HepG2 (cell line): ENCODE data around the gene OR5L2. TPM values are rescaled to one million over a fixed set of nuclear protein-coding genes. Genes with fewer than 3 reads are reported as not detected.

Source experiments
- ATAC-seq: fragments of 200-7000 bp; cut with Tn5 transposase; 3 replicates; pipeline ENCODE4 v1.9.1; 2020; ENCODE audit warnings: mild to moderate bottlenecking, moderate library complexity
- BruUV-seq: library from RNA; stranded (reverse); fragments of 400-500 nt; replicated peaks from 2 replicates; lab custom pipeline; 2021; lab: Mats Ljungman, UMichigan
- CTCF ChIA-PET: fragments of 300-600 bp; formaldehyde crosslinking; extraction: SDS; loops from one replicate; lab custom pipeline; 2021; ENCODE audit warnings: low total read pairs, inconsistent platforms, low intra/inter-chr PET ratio; lab: Yijun Ruan, JAX
- POLR2A ChIA-PET: fragments of 350-600 bp; sonication (Branson Sonifier 250); formaldehyde crosslinking; loops from one replicate; lab custom pipeline; 2020; ENCODE audit warnings: antibody characterized with exemption, inconsistent platforms; lab: Yijun Ruan, JAX
- DNase-seq: peaks from one replicate; pipeline ENCODE4 v3.0.0-alpha.2; 2015; ENCODE audit warnings: low spot score
- FAIRE-seq: peaks from 3 replicates; lab custom pipeline; 2011; peaks lifted over from hg19 to GRCh38; lab: Jason Lieb, UNC
- H2AFZ ChIP-seq: one replicate; pipeline ENCODE4 v1.6.1; 2011; ENCODE audit warnings: low read length, inconsistent platforms
- H3K27ac ChIP-seq: fragments of 300-600 bp; 3 replicates; pipeline ENCODE4 v1.8.0; 2011; ENCODE audit warnings: mixed run types, mild to moderate bottlenecking, mixed read lengths, low read length, inconsistent platforms; ENCODE audit not compliant: insufficient read depth; ENCODE audit errors: extremely low read length
- H3K27me3 ChIP-seq, 2 experiments: fragments of 200-600 bp in 1 of 2; 2 replicates in 1 of 2; 3 replicates in 1 of 2; pipeline versions ENCODE4 v1.6.0 to v1.8.0; 2011; ENCODE audit warnings: low read length in 2 of 2, mild to moderate bottlenecking in 2 of 2, moderate library complexity in 2 of 2, inconsistent platforms in 1 of 2; ENCODE audit not compliant: insufficient read depth in 2 of 2, control insufficient read depth in 1 of 2
- H3K36me3 ChIP-seq, 2 experiments: fragments of 200-600 bp in 1 of 2; replicated peaks in 1 of 2; 2 replicates in 1 of 2; 3 replicates in 1 of 2; pipeline versions ENCODE4 v1.5.1 to v1.8.0; 2011; ENCODE audit warnings: low read length in 2 of 2, inconsistent platforms in 1 of 2; ENCODE audit not compliant: insufficient read depth in 2 of 2, control insufficient read depth in 1 of 2
- H3K4me1 ChIP-seq: 2 replicates; pipeline ENCODE4 v1.5.1; 2012; ENCODE audit warnings: low read length, inconsistent platforms; ENCODE audit not compliant: insufficient read depth
- H3K4me2 ChIP-seq: 2 replicates; pipeline ENCODE4 v1.6.0; 2011; ENCODE audit warnings: low read depth, low read length, inconsistent platforms
- H3K4me3 ChIP-seq, 3 experiments: fragments of 200-600 bp in 1 of 3; sonication (generic), shearing (Covaris generic) in 1 of 3; replicated peaks in 1 of 3; 2 replicates each; pipeline ENCODE4 v1.5.1; 2011 to 2016; ENCODE audit warnings: low read length in 3 of 3, inconsistent platforms in 2 of 3, low read depth in 2 of 3, mild to moderate bottlenecking in 2 of 3, control low read depth in 1 of 3, mixed read lengths in 1 of 3; ENCODE audit not compliant: insufficient read depth in 1 of 3
- H3K79me2 ChIP-seq: one replicate; pipeline ENCODE4 v1.6.1; 2011; ENCODE audit warnings: low read length, inconsistent platforms; ENCODE audit not compliant: insufficient read depth
- H3K9ac ChIP-seq: 2 replicates; pipeline ENCODE4 v1.6.0; 2011; ENCODE audit warnings: mild to moderate bottlenecking, low read depth, low read length, inconsistent platforms; ENCODE audit not compliant: insufficient read depth
- H3K9me3 ChIP-seq: 2 replicates; pipeline ENCODE4 v1.5.1; 2012; ENCODE audit warnings: mild to moderate bottlenecking, low read length
- H4K20me1 ChIP-seq: 2 replicates; pipeline ENCODE4 v1.6.0; 2011; ENCODE audit warnings: inconsistent platforms, mild to moderate bottlenecking, low read length, moderate library complexity; ENCODE audit not compliant: insufficient read depth
- AGO1 ChIP-seq: fragments of 200-400 bp; formaldehyde crosslinking; IDR thresholded peaks from 2 replicates; pipeline ENCODE4 v1.6.1; 2017; ENCODE audit warnings: mild to moderate bottlenecking, low read depth, low read length, moderate library complexity; ENCODE audit not compliant: poor library complexity, severe bottlenecking
- HMGA1 ChIP-seq: sonication (generic); formaldehyde crosslinking; conservative IDR thresholded peaks from 2 replicates; pipeline ENCODE4 v1.4.0; 2020; ENCODE audit warnings: missing genetic modification reagents
- HOXA3 ChIP-seq: sonication (generic); formaldehyde crosslinking; IDR thresholded peaks from 2 replicates; pipeline ENCODE4 v1.5.0; 2020; ENCODE audit warnings: missing genetic modification reagents
- KMT2B ChIP-seq: IDR thresholded peaks from 2 replicates; pipeline ENCODE4 v1.6.1; 2016; ENCODE audit warnings: missing genetic modification reagents, missing compliant biosample characterization
- NFIB ChIP-seq: sonication (generic); formaldehyde crosslinking; IDR thresholded peaks from 2 replicates; pipeline ENCODE4 v1.9.0; 2021; ENCODE audit warnings: missing genetic modification reagents, mild to moderate bottlenecking, borderline replicate concordance
- PCBP1 ChIP-seq: fragments of 200-400 bp; formaldehyde crosslinking; IDR thresholded peaks from 2 replicates; pipeline ENCODE4 v1.6.1; 2017; ENCODE audit warnings: mild to moderate bottlenecking, low read depth, low read length, borderline replicate concordance
- PRPF4 ChIP-seq: fragments of 200-400 bp; formaldehyde crosslinking; IDR thresholded peaks from 2 replicates; pipeline ENCODE4 v1.6.1; 2016; ENCODE audit warnings: low read length, low read depth; ENCODE audit not compliant: poor library complexity, severe bottlenecking
- SRSF9 ChIP-seq: fragments of 200-400 bp; formaldehyde crosslinking; IDR thresholded peaks from 2 replicates; pipeline ENCODE4 v1.6.1; 2018; ENCODE audit warnings: borderline replicate concordance, mild to moderate bottlenecking, low read depth, low read length; ENCODE audit not compliant: insufficient read depth, poor library complexity, severe bottlenecking
- TERF1 ChIP-seq: sonication (generic); formaldehyde crosslinking; IDR thresholded peaks from 2 replicates; pipeline ENCODE4 v1.8.0; 2022; ENCODE audit warnings: mild to moderate bottlenecking, missing genetic modification reagents, moderate library complexity
- TIGD3 ChIP-seq: sonication (generic); formaldehyde crosslinking; IDR thresholded peaks from 2 replicates; pipeline ENCODE4 v1.5.1; 2020; ENCODE audit warnings: mild to moderate bottlenecking, missing genetic modification reagents, borderline replicate concordance
- ZFP90 ChIP-seq: sonication (generic); formaldehyde crosslinking; IDR thresholded peaks from 2 replicates; pipeline ENCODE4 v1.8.0; 2022; ENCODE audit warnings: missing genetic modification reagents, mild to moderate bottlenecking, inconsistent platforms, borderline replicate concordance
- ZKSCAN8 ChIP-seq: IDR thresholded peaks from 2 replicates; pipeline ENCODE4 v1.6.1; 2016; ENCODE audit warnings: borderline replicate concordance, missing genetic modification reagents, missing compliant biosample characterization
- ZNF296 ChIP-seq: sonication (generic); formaldehyde crosslinking; conservative IDR thresholded peaks from 2 replicates; pipeline ENCODE4 v1.5.0; 2020; ENCODE audit warnings: mild to moderate bottlenecking, missing genetic modification reagents
- ZNF737 ChIP-seq: sonication (generic); formaldehyde crosslinking; IDR thresholded peaks from 2 replicates; pipeline ENCODE4 v1.5.0; 2020; ENCODE audit warnings: missing genetic modification reagents, mild to moderate bottlenecking, borderline replicate concordance
- WGBS: methylation state at CpG from one replicate; pipeline ENCODE4 v1.1.6; 2017; ENCODE audit warnings: low lambda C conversion rate; 5-methylcytosine and 5-hydroxymethylcytosine counted together
- in situ Hi-C: cut with HindIII; loops from 2 replicates; pipeline ENCODE4 v1.10.0; 2017; ENCODE audit warnings: low pct_unique_long_range_greater_than_20kb; ENCODE audit not compliant: extremely low pct_ligation_motif_present
- intact Hi-C: fragments of 100-400 bp; cut with micrococcal nuclease; formaldehyde crosslinking; loops from one replicate; pipeline ENCODE4 v1.10.0; 2022; ENCODE audit not compliant: unreplicated experiment
- polyA plus RNA-seq, 8 experiments: library from polyadenylated mRNA; depleted of rRNA in 3 of 8; stranded (reverse) in 7 of 8; unstranded in 1 of 8; fragments of >200 nt; fragmentation: Illumina TruSeq in 4 of 8; extraction: Trizol in 4 of 8; gene quantifications; 2 replicates each; pipeline versions ENCODE4 v1.2.1 to v1.2.3, GENCODE V29; 2011 to 2016; ENCODE audit warnings: low read depth in 4 of 8, missing spikeins in 1 of 8, mixed read lengths in 1 of 8; ENCODE audit not compliant: insufficient read depth in 1 of 8
- total RNA-seq, 5 experiments: library from RNA; depleted of rRNA; stranded (reverse); fragments of >200 nt; fragmentation: Illumina TruSeq; extraction: Trizol; gene quantifications; 2 replicates each; pipeline ENCODE4 v1.2.3, GENCODE V29; 2016; ENCODE audit warnings: low read depth in 1 of 5
- TF ChIP-seq, protein P1 (sequence below): sonication (generic); formaldehyde crosslinking; IDR thresholded peaks from 2 replicates; pipeline ENCODE4 v1.4.0; 2020; ENCODE audit warnings: missing genetic modification reagents
- TF ChIP-seq, protein P2 (sequence below): sonication (generic); formaldehyde crosslinking; IDR thresholded peaks from 2 replicates; pipeline ENCODE4 v1.4.0; 2020; ENCODE audit warnings: missing genetic modification reagents
- TF ChIP-seq, protein P3 (sequence below): IDR thresholded peaks from 2 replicates; pipeline ENCODE4 v1.6.1; 2016

Gene OR5L2
- total and polyA plus RNA-seq, 2 of the 13 experiments (the other 11 are each of a cell fraction or from before 2014, with no cell fraction given): not detected

- Histone ChIP-seq H3K9ac (no peak within 1 kb of the TSS), H3K27ac (no peak within 1 kb of the TSS), H3K79me2 (no peaks in the 10 kb centered on the region), H3K36me3 (no peaks in the 10 kb centered on the region), H2AFZ (no peak within 1 kb of the TSS), H3K9me3 (peaks cover 22% of the 10 kb centered on the region), H3K27me3 (no peaks in the 10 kb centered on the region), H3K4me3 (no peak within 1 kb of the TSS), H3K4me2 (no peak within 1 kb of the TSS), H3K4me1 (no peaks in the 10 kb centered on the region), H4K20me1 (no peaks in the 10 kb centered on the region)
- ATAC-seq (no peak), DNase-seq (no peak), FAIRE-seq (no peak)
- TF ChIP-seq NFIB (CRISPR knock-in tag) (no peak), HMGA1 (CRISPR knock-in tag) (no peak), ZKSCAN8 (CRISPR knock-in tag) (no peak), HOXA3 (CRISPR knock-in tag) (no peak), TIGD3 (CRISPR knock-in tag) (no peak), KMT2B (no peak), SRSF9 (no peak), TERF1 (CRISPR knock-in tag) (no peak), ZNF737 (CRISPR knock-in tag) (no peak), AGO1 (no peak), PRPF4 (no peak), ZFP90 (no peak), PCBP1 (no peak), ZNF296 (CRISPR knock-in tag) (no peak)
- TF ChIP-seq, protein P1, sequence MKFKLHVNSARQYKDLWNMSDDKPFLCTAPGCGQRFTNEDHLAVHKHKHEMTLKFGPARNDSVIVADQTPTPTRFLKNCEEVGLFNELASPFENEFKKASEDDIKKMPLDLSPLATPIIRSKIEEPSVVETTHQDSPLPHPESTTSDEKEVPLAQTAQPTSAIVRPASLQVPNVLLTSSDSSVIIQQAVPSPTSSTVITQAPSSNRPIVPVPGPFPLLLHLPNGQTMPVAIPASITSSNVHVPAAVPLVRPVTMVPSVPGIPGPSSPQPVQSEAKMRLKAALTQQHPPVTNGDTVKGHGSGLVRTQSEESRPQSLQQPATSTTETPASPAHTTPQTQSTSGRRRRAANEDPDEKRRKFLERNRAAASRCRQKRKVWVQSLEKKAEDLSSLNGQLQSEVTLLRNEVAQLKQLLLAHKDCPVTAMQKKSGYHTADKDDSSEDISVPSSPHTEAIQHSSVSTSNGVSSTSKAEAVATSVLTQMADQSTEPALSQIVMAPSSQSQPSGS: no peak
- TF ChIP-seq, protein P2, sequence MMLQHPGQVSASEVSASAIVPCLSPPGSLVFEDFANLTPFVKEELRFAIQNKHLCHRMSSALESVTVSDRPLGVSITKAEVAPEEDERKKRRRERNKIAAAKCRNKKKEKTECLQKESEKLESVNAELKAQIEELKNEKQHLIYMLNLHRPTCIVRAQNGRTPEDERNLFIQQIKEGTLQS: no peak
- TF ChIP-seq, protein P3, sequence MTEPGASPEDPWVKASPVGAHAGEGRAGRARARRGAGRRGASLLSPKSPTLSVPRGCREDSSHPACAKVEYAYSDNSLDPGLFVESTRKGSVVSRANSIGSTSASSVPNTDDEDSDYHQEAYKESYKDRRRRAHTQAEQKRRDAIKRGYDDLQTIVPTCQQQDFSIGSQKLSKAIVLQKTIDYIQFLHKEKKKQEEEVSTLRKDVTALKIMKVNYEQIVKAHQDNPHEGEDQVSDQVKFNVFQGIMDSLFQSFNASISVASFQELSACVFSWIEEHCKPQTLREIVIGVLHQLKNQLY (CRISPR knock-in tag): no peak
- intact Hi-C loops (no loop called here), in situ Hi-C loops (loop anchor here (10.0 kb wide), 1 partner anchor 54 kb away; no protein-coding TSS in a partner anchor)
- CTCF ChIA-PET: no interaction called here
- WGBS: 0% methylated on average over 3 of the region's 3 CpGs
- no TSS peak for BruUV-seq
- POLR2A ChIA-PET: no interaction called here
These were observed 11.4 kb downstream of the OR5L2 start, which contains the start of gene OR5D16 for GRCh38 chr11:55838452-55838851. Gene OR5D16 (plus strand): TSS chr11:55838752. CDS start chr11:55838752, 0 bp downstream.
